ENCODE data around the gene ASS1. TPM values are rescaled to one million over a fixed set of nuclear protein-coding genes. Genes with fewer than 3 reads are reported as not detected.

ASS1 gene
- total and polyA plus RNA-seq, 2 donors (not counting 1 experiment from before 2014, with no cell fraction given), result 44.7 to 223 TPM

DNA sequence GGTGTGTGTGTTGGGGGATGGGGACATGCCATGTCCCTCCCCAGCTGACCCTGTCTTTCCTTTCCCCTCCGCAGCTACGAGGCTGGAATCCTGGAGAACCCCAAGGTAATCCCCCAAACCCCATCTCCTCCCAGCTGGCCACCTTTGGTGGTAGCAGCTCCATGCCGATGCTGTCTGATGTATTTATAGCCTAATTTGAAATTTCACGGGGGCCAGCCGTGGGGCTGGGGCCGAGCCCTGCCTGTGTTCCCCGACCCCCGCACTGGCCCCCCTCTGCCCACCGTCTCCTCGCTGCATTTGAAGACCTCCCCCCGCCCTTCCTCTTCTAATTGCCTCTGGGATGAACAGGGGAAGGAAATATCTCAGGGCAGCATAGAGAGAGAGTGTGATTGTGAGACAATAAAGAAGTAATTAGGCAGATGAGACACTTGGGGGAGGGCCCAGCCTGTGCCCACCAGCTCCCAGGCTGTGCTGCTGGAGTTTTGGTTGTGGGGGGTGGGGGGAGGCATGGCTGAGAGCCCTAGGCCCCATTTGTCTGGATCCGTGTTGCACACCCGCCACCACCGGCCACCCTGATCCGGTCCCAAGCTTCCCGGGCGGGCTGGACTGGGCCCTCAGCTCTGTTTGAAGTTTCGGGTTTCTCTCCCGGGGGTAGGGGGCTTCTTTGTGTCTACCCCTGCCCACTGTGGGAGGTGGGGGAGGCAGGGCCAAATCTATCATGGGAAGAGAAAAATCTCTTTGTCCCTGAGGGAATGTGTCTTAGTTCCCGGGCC is 26.8 kb downstream of the ASS1 start:
- no peaks in the 10 kb centered on the region for H3K4me1 ChIP-seq (ENCODE audit: control insufficient read depth, extremely low read depth, insufficient read depth, low read length)
- no peaks in the 10 kb centered on the region for H3K27me3 ChIP-seq (ENCODE audit: control insufficient read depth, insufficient read depth, low read length)
- H3K36me3 ChIP-seq (ENCODE audit: control insufficient read depth, insufficient read depth, low read length), result no peaks in the 10 kb centered on the region
- no peak overlapping the region for H2AFZ ChIP-seq (ENCODE audit: low read length)
- DNase-seq (ENCODE audit: low read depth in 2 of 2), result no peak
- no peak for TF ChIP-seq EZH2 (IDR thresholded peaks at IDR 0.05; ENCODE audit: low read length, missing control alignments)
- TF ChIP-seq, protein P1, sequence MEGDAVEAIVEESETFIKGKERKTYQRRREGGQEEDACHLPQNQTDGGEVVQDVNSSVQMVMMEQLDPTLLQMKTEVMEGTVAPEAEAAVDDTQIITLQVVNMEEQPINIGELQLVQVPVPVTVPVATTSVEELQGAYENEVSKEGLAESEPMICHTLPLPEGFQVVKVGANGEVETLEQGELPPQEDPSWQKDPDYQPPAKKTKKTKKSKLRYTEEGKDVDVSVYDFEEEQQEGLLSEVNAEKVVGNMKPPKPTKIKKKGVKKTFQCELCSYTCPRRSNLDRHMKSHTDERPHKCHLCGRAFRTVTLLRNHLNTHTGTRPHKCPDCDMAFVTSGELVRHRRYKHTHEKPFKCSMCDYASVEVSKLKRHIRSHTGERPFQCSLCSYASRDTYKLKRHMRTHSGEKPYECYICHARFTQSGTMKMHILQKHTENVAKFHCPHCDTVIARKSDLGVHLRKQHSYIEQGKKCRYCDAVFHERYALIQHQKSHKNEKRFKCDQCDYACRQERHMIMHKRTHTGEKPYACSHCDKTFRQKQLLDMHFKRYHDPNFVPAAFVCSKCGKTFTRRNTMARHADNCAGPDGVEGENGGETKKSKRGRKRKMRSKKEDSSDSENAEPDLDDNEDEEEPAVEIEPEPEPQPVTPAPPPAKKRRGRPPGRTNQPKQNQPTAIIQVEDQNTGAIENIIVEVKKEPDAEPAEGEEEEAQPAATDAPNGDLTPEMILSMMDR (conservative IDR thresholded peaks at IDR 0.05 in 1 of 2, IDR thresholded peaks at IDR 0.05 in 1 of 2; ENCODE audit: low read depth in 1 of 2, low read length in 2 of 2), result no peak
- no peak overlapping the region for H3K27ac ChIP-seq (ENCODE audit: insufficient read depth, low read length)
- no peaks in the 10 kb centered on the region for H3K9me3 ChIP-seq (ENCODE audit: control insufficient read depth, insufficient read depth, low read depth, low read length)
- H3K4me3 ChIP-seq (replicated peaks in 1 of 4; ENCODE audit: control extremely low read depth in 1 of 4, insufficient read depth in 1 of 4, low read depth in 3 of 4, low read length in 4 of 4), result no peak overlapping the region
- no peak overlapping the region for H3K9ac ChIP-seq (ENCODE audit: insufficient read depth, low read length)
- H4K20me1 ChIP-seq (ENCODE audit: control insufficient read depth, extremely low read depth, insufficient read depth, low read length), result no peaks in the 10 kb centered on the region
- H3K79me2 ChIP-seq (ENCODE audit: control insufficient read depth, insufficient read depth, low read length), result no peaks in the 10 kb centered on the region
- no peak overlapping the region for H3K4me2 ChIP-seq (ENCODE audit: extremely low read depth, insufficient read depth, low read length)

DNA sequence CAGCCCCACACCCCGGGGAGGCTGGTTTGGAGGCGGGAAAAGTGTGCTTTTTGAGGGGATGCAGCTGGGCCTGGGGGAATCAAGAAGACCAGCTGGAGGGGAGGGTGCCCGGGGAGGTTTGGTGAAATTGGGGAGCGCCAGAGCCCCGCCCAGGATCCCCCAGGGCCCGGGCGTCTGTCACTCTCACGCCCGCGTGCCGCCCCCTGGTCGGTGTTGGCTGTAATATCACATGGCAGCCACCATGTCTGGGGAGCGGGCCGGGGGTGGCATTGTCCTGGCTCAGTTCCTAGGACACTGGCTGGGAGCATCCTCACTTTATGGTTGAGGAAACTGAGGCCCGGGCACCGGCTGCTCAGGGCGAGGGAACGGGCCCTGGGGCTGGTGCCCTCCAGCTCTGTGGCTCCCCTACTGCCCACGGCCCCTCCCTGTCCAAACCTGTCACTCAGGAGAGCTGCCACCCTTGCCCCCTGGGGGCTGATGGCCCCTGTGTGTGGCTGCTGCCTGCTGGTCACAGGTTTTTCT is 27.5 kb downstream of the ASS1 start:
- Histone ChIP-seq H2AFZ (ENCODE audit: low read length) (no peak overlapping the region), H3K9me3 (ENCODE audit: control insufficient read depth, insufficient read depth, low read depth, low read length) (no peaks in the 10 kb centered on the region), H3K9ac (ENCODE audit: insufficient read depth, low read length) (no peak overlapping the region), H3K79me2 (ENCODE audit: control insufficient read depth, insufficient read depth, low read length) (no peaks in the 10 kb centered on the region), H4K20me1 (ENCODE audit: control insufficient read depth, extremely low read depth, insufficient read depth, low read length) (no peaks in the 10 kb centered on the region), H3K36me3 (ENCODE audit: control insufficient read depth, insufficient read depth, low read length) (no peaks in the 10 kb centered on the region), H3K27me3 (ENCODE audit: control insufficient read depth, insufficient read depth, low read length) (no peaks in the 10 kb centered on the region), H3K4me1 (ENCODE audit: control insufficient read depth, extremely low read depth, insufficient read depth, low read length) (no peaks in the 10 kb centered on the region), H3K4me3 (replicated peaks in 1 of 4; ENCODE audit: control extremely low read depth in 1 of 4, insufficient read depth in 1 of 4, low read depth in 3 of 4, low read length in 4 of 4) (no peak overlapping the region), H3K27ac (ENCODE audit: insufficient read depth, low read length) (no peak overlapping the region), H3K4me2 (ENCODE audit: extremely low read depth, insufficient read depth, low read length) (no peak overlapping the region)
- DNase-seq (ENCODE audit: low read depth in 2 of 2), result no peak
- TF ChIP-seq, protein P1 (conservative IDR thresholded peaks at IDR 0.05 in 1 of 2, IDR thresholded peaks at IDR 0.05 in 1 of 2; ENCODE audit: low read depth in 1 of 2, low read length in 2 of 2), result no peak
- TF ChIP-seq EZH2 (IDR thresholded peaks at IDR 0.05; ENCODE audit: low read length, missing control alignments), result no peak

DNA sequence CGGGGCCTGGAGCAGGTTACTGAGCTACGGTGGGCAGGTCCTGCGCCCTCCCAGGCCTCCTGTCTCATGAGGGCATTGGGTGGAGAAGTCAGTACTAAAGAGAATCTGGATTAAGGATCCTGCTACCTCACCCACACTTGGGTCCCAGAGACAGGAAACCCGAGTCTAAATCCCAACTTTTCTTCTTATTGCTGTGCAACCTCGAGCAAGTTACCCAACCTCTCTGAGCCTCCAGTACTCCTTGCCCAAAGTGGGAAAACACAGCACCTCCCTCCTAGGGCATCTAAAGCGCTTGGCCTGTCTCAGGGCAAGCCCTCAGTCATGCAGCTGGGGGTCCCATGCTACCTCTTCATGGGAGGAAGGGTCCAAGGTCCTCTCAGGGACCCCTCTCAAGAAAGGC is 28.2 kb downstream of the ASS1 start:
- TF ChIP-seq, protein P1 (conservative IDR thresholded peaks at IDR 0.05 in 1 of 2, IDR thresholded peaks at IDR 0.05 in 1 of 2; ENCODE audit: low read depth in 1 of 2, low read length in 2 of 2), result no peak
- TF ChIP-seq EZH2 (IDR thresholded peaks at IDR 0.05; ENCODE audit: low read length, missing control alignments), result no peak
- H3K79me2 ChIP-seq (ENCODE audit: control insufficient read depth, insufficient read depth, low read length), result no peaks in the 10 kb centered on the region
- no peak overlapping the region for H3K27ac ChIP-seq (ENCODE audit: insufficient read depth, low read length)

More for the DNA sequence above, 28.2 kb downstream of the ASS1 start:
- H3K36me3 ChIP-seq (ENCODE audit: control insufficient read depth, insufficient read depth, low read length), result no peaks in the 10 kb centered on the region
- no peaks in the 10 kb centered on the region for H3K27me3 ChIP-seq (ENCODE audit: control insufficient read depth, insufficient read depth, low read length)
- H3K4me3 ChIP-seq (replicated peaks in 1 of 4; ENCODE audit: control extremely low read depth in 1 of 4, insufficient read depth in 1 of 4, low read depth in 3 of 4, low read length in 4 of 4), result no peak overlapping the region
- no peak overlapping the region for H3K4me2 ChIP-seq (ENCODE audit: extremely low read depth, insufficient read depth, low read length)
- H3K9ac ChIP-seq (ENCODE audit: insufficient read depth, low read length), result no peak overlapping the region
- H3K9me3 ChIP-seq (ENCODE audit: control insufficient read depth, insufficient read depth, low read depth, low read length), result no peaks in the 10 kb centered on the region
- DNase-seq (ENCODE audit: low read depth in 2 of 2), result no peak
- no peaks in the 10 kb centered on the region for H3K4me1 ChIP-seq (ENCODE audit: control insufficient read depth, extremely low read depth, insufficient read depth, low read length)
- no peaks in the 10 kb centered on the region for H4K20me1 ChIP-seq (ENCODE audit: control insufficient read depth, extremely low read depth, insufficient read depth, low read length)
- H2AFZ ChIP-seq (ENCODE audit: low read length), result no peak overlapping the region

Measured in fibroblast of lung (primary cell).